Measurements from ENCODE around the gene NAP1L4. TPM values are rescaled to one million over a fixed set of nuclear protein-coding genes. Genes with fewer than 3 reads are reported as not detected.

Gene NAP1L4
- total and polyA plus RNA-seq, 12 donors, result 98.5 to 233 (median 182) TPM

DNA sequence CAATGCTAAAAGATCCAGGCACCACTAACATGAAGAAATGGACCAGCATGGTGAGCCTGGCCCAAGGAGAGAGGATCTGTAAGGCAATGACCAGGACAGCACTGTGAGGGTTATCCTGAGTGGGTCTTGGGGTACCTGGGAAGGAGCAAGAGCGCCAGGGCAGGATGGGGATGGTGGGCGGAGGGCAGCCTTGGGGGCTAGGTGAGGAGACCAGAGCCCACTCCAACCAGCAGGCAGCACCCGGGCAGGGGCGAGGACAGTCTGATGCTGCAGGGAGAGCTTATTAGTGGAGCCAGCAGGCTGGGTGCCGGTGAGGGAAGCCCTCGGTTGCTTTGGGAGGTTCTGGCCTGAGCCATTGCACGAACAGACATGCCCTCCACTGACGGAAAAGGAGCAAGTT is 10.7 kb upstream of the NAP1L4 start:
- H3K27me3 ChIP-seq, result no peaks in the 10 kb centered on the region
- 96 to 98% methylated on average over 8 of the region's 8 CpGs for WGBS, 2 donors
- no peak for DNase-seq
- intact Hi-C loops (cut with DNase I), result no loop called here
- no peak for ATAC-seq
- TF ChIP-seq, protein P1, sequence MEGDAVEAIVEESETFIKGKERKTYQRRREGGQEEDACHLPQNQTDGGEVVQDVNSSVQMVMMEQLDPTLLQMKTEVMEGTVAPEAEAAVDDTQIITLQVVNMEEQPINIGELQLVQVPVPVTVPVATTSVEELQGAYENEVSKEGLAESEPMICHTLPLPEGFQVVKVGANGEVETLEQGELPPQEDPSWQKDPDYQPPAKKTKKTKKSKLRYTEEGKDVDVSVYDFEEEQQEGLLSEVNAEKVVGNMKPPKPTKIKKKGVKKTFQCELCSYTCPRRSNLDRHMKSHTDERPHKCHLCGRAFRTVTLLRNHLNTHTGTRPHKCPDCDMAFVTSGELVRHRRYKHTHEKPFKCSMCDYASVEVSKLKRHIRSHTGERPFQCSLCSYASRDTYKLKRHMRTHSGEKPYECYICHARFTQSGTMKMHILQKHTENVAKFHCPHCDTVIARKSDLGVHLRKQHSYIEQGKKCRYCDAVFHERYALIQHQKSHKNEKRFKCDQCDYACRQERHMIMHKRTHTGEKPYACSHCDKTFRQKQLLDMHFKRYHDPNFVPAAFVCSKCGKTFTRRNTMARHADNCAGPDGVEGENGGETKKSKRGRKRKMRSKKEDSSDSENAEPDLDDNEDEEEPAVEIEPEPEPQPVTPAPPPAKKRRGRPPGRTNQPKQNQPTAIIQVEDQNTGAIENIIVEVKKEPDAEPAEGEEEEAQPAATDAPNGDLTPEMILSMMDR (IDR thresholded peaks at IDR 0.05), result no peak
- peaks cover 0 to 28% (median 13%) of the 10 kb centered on the region in 9 donors for H3K4me1 ChIP-seq
- H3K9me3 ChIP-seq, result no peaks in the 10 kb centered on the region
- H3K36me3 ChIP-seq, result peaks cover 0 to 87% (median 8%) of the 10 kb centered on the region in 9 donors
- H3K4me3 ChIP-seq, result no peak overlapping the region
- no peak overlapping the region for H3K27ac ChIP-seq

DNA sequence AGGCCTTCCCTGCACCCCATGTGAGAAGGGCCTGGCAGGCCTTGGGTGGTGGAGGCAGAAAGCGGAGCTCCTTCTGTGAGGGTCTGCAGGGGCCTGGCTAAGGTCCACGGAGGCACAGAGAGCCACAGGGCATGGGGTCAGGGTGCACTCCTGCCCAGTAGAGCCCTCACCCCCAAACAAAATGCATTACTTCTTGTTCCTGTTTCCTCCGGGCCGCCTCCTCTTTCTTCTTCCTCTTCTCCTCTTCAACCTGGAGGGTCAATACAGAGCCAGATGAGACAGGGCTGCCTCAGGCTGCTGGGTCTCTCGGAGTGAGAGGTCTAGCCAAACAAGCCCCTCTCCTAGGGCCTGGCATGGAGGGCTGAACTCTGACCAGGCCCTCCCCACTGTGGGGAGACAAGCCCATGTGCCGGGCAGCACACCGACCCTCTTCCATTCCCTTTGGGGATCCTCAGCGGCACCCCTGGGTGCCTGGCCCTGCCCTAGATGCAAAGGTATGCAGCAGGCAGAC is 10.3 kb upstream of the NAP1L4 start:
- H3K27ac ChIP-seq, result no peak overlapping the region
- intact Hi-C loops (cut with DNase I), result no loop called here
- TF ChIP-seq, protein P1 (IDR thresholded peaks at IDR 0.05), result no peak

DNA sequence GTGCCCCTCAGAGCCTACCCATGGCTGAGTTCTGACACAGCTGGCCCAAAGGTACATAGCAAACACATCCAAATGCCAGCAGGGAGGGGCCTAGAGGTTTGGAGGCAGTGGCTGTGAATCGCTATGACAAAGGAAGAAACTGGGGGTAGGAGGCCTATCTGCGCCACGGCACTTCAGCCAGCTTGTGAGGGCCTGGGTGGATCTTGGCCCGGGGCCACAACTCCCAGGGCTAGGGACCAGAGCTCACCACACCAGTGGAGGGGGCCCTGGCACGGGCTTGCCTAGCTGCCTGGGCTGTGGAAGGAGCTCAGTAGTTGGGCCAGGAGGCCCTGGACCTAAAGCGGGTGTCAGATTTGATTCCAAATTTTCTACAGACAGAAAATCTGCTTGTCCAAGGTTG is 9.4 kb upstream of the NAP1L4 start:
- intact Hi-C loops (cut with DNase I), result no loop called here
- TF ChIP-seq, protein P1 (IDR thresholded peaks at IDR 0.05), result no peak
- H3K9me3 ChIP-seq, result no peaks in the 10 kb centered on the region
- H3K36me3 ChIP-seq, result peaks cover 0 to 73% (median 8%) of the 10 kb centered on the region in 9 donors
- H3K27me3 ChIP-seq, result no peaks in the 10 kb centered on the region
- peaks cover 0 to 28% (median 13%) of the 10 kb centered on the region in 9 donors for H3K4me1 ChIP-seq
- H3K4me3 ChIP-seq, result no peak overlapping the region
- H3K27ac ChIP-seq, result peak overlapping the region in 6 of 10 donors; percentile 66 to 78 (median 74)
- peak; percentile 50 to 90 (median 74) for ATAC-seq
- DNase-seq, result peak; percentile 62 to 66
- 52 to 73% methylated on average over 6 of the region's 6 CpGs for WGBS, 2 donors

More for the DNA sequence above, 10.3 kb upstream of the NAP1L4 start:
- Histone ChIP-seq H3K27me3 (no peaks in the 10 kb centered on the region), H3K36me3 (peaks cover 0 to 82% (median 8%) of the 10 kb centered on the region in 9 donors), H3K4me3 (no peak overlapping the region), H3K4me1 (peaks cover 0 to 28% (median 13%) of the 10 kb centered on the region in 9 donors), H3K9me3 (no peaks in the 10 kb centered on the region)
- WGBS, 2 donors, result 94 to 95% methylated on average over 8 of the region's 8 CpGs
- ATAC-seq (no peak), DNase-seq (no peak)

DNA sequence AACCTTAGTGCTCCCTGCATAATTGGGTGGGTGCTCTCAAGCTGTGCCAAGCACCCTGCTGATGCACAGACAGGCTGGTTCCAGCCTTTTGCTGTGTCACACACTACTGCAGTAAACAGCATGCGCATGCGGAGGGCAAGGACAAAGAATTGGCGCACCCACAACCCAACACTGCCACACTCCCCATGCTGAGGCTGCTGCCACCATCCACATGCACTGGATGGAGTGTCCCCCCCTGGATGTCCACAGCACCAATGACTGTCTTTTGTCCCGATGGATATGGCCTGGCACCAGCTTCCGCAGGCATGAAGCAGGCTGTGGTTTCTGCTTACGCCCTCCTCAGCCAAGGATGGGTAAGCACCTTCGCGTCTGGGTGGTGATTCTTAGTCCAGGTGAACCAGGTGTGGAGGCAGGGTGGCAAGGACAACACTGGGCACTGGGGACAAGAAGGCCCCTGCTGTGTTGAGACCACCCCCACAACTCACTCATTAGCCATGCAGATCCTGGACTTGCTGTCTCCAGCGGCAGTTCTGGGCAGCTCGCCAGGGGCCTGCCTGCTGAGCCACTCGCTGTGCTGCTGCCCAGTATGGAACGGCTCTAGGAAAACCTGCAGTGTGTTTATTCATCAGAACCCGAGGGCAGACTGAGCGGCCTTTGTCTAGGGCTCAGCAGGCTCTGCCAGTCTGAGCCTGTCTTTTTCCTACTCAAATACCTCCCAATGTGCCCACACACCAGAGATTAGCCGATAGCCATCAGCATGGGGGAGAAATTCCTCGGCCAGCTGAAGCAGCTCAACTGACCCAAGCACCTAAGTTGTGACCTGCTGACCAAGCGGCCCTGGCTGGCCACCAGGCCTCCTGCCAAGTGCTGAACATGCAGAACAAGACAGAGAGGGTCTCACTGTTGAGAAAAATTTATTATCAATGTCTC is 8.2 kb upstream of the NAP1L4 start:
- TF ChIP-seq, protein P1 (IDR thresholded peaks at IDR 0.05), result no peak
- peak; percentile 67 to 91 (median 79) for ATAC-seq
- peak; percentile 69 to 76 for DNase-seq
- peaks cover 0 to 28% (median 13%) of the 10 kb centered on the region in 9 donors for H3K4me1 ChIP-seq
- H3K4me3 ChIP-seq, result no peak overlapping the region
- H3K27me3 ChIP-seq, result no peaks in the 10 kb centered on the region
- H3K27ac ChIP-seq, result peak overlapping the region in 8 of 10 donors; percentile 14 to 78 (median 71)
- H3K36me3 ChIP-seq, result peaks cover 0 to 61% (median 8%) of the 10 kb centered on the region in 9 donors
- intact Hi-C loops (cut with DNase I), result no loop called here
- 58 to 68% methylated on average over 17 of the region's 17 CpGs for WGBS, 2 donors
- H3K9me3 ChIP-seq, result no peaks in the 10 kb centered on the region

Measured in heart right ventricle (tissue), 16 donors.